Ascending aorta (tissue), 2 donors: ENCODE data around the gene SHE. TPM values are rescaled to one million over a fixed set of nuclear protein-coding genes. Genes with fewer than 3 reads are reported as not detected.

Experiments
- DNase-seq, 2 donors: peaks; one replicate each; pipeline ENCODE4 v3.0.0-alpha.2; 2019; ENCODE audit warnings: low spot score in 2 of 2
- H3K27ac ChIP-seq, 2 donors: fragments of 200-600 bp; sonication (generic); one replicate each; pipeline ENCODE4 v1.5.1; 2016 to 2017; ENCODE audit warnings: mild to moderate bottlenecking in 1 of 2
- H3K27me3 ChIP-seq: fragments of 200-600 bp; sonication (generic); one replicate; pipeline ENCODE4 v1.5.1; 2017
- H3K36me3 ChIP-seq, 2 donors: fragments of 200-600 bp; sonication (generic); one replicate each; pipeline ENCODE4 v1.5.1; 2016
- H3K4me1 ChIP-seq, 2 donors: fragments of 200-600 bp; sonication (generic); one replicate each; pipeline ENCODE4 v1.5.1; 2016 to 2017; ENCODE audit warnings: mild to moderate bottlenecking in 1 of 2
- H3K4me3 ChIP-seq, 2 donors: fragments of 200-600 bp; sonication (generic); one replicate each; pipeline ENCODE4 v1.5.1; 2016 to 2017; ENCODE audit warnings: mild to moderate bottlenecking in 1 of 2
- H3K9me3 ChIP-seq, 2 donors: fragments of 200-600 bp; sonication (generic); one replicate each; pipeline ENCODE4 v1.5.1; 2016
- CTCF ChIP-seq, 3 experiments: fragments of 200-600 bp in 2 of 3; fragments of 450-650 bp in 1 of 3; sonication (generic) in 2 of 3; IDR thresholded peaks; one replicate each; pipeline ENCODE4 v1.5.1; 2016 to 2019; ENCODE audit warnings: antibody characterized with exemption in 3 of 3, mild to moderate bottlenecking in 1 of 3, moderate library complexity in 1 of 3
- intact Hi-C: fragments of 100-400 bp; cut with DNase I; formaldehyde crosslinking; loops from one replicate; pipeline ENCODE4 v1.15.1; 2023
- total RNA-seq: library from RNA; depleted of rRNA; stranded (reverse); fragments of >200 nt; gene quantifications from one replicate; pipeline ENCODE4 v1.1.0, GENCODE V29; 2016

SHE gene
- total RNA-seq, 1 donor from 2014 or later: 107 TPM

DNA sequence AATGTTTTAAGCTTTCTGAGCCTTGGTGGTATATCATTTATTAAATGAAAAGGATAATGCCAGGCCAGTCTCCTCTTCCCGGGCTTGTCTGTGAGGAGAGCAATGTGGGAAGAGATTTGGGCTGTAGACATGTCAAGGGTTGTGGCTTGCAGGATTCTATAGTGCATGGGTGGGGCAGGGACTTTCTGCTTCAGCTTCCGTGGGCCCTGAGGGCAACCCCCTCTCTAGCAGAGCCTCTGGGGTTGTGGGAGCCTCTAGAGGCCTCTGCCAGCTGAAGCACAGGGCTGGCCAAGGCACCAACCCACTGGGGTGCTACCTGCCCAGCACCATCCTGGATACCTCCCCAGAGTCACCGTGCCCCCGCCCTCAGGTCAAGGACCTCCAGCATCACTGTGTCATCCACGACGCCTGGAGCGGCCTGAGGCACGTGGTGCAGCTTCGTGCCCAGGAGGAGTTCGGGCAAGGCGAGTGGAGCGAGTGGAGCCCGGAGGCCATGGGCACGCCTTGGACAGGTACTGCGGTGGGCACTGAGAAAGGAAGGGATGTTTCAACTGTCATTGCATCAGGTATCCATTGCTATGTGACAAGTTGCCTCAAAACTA, 66.5 kb downstream of the SHE start:
- peak overlapping the region; percentile 69 to 85 for H3K27ac ChIP-seq
- TF ChIP-seq CTCF (IDR thresholded peaks at IDR 0.05): no peak
- H3K4me3 ChIP-seq: no peak overlapping the region
- intact Hi-C loops: no loop called here
- no peaks in the 10 kb centered on the region for H3K27me3 ChIP-seq
- peaks cover 0 to 18% of the 10 kb centered on the region in 2 donors for H3K4me1 ChIP-seq
- H3K9me3 ChIP-seq: no peaks in the 10 kb centered on the region
- DNase-seq: no peak
- peaks cover 0 to 10% of the 10 kb centered on the region in 2 donors for H3K36me3 ChIP-seq

GRCh38 chr1:154434346-154435085, 67.7 kb downstream of the SHE start:
- Histone ChIP-seq H3K27ac (peak overlapping the region; percentile 69 to 85), H3K4me1 (peaks cover 0 to 18% of the 10 kb centered on the region in 2 donors), H3K4me3 (peak overlapping the region; percentile 32 to 36), H3K36me3 (peaks cover 0 to 10% of the 10 kb centered on the region in 2 donors), H3K9me3 (no peaks in the 10 kb centered on the region), H3K27me3 (no peaks in the 10 kb centered on the region)
- intact Hi-C loops: loop anchor here (1.0 to 5.0 kb wide), 4 partner anchors 15 to 123 kb away; partner anchors contain the start of genes IL6R and UBE2Q1
- DNase-seq: peak; percentile 61 to 93
- TF ChIP-seq CTCF (IDR thresholded peaks at IDR 0.05): no peak

GRCh38 chr1:154433161-154433764, 68.9 kb downstream of the SHE start:
- Histone ChIP-seq H3K4me1 (peaks cover 0 to 18% of the 10 kb centered on the region in 2 donors), H3K4me3 (no peak overlapping the region), H3K9me3 (no peaks in the 10 kb centered on the region), H3K27me3 (no peaks in the 10 kb centered on the region), H3K27ac (peak overlapping the region; percentile 51 to 85), H3K36me3 (peaks cover 0 to 10% of the 10 kb centered on the region in 2 donors)
- TF ChIP-seq CTCF (IDR thresholded peaks at IDR 0.05): no peak
- intact Hi-C loops: loop anchor here (5.0 kb wide), 1 partner anchor 124 kb away; the partner anchor contains the start of gene UBE2Q1
- no peak for DNase-seq

GRCh38 chr1:154431586-154432373, 70.4 kb downstream of the SHE start:
- peak; percentile 68 to 76 for DNase-seq
- intact Hi-C loops: loop anchor here (5.0 kb wide), 1 partner anchor 126 kb away; the partner anchor contains the start of gene UBE2Q1
- H3K4me1 ChIP-seq: peaks cover 0 to 21% of the 10 kb centered on the region in 2 donors

More at GRCh38 chr1:154431586-154432373, 70.4 kb downstream of the SHE start:
- Histone ChIP-seq H3K9me3 (no peaks in the 10 kb centered on the region), H3K27me3 (no peaks in the 10 kb centered on the region), H3K36me3 (peaks cover 0 to 10% of the 10 kb centered on the region in 2 donors), H3K27ac (no peak overlapping the region), H3K4me3 (no peak overlapping the region)
- TF ChIP-seq CTCF (IDR thresholded peaks at IDR 0.05): no peak
